HPDE6-E6E7 (cell line): Measurements from ENCODE around the gene LYPD3.
A peak's percentile ranks its signal among the peaks of the same experiment; 100 is the strongest.
"Not testable (repeated sequence)": the region's sequence is repeated elsewhere in the genome, so short reads cannot be mapped to it uniquely, and the experiment has no call there.

Experiments
- DNase-seq: peaks from one replicate; pipeline ENCODE4 v3.0.0; 2011; ENCODE audit warnings: missing footprints; ENCODE audit errors: extremely low spot score

LYPD3 gene

GRCh38 chr19:43465468-43466120 lies at the start of gene LYPD3:
LYPD3 (minus strand) TSS chr19:43465608; CDS start chr19:43465571, 37 bp downstream.
- peak; percentile 96 for DNase-seq

GRCh38 chr19:43512399-43512798 lies 47.0 kb upstream of the LYPD3 start:
- not testable (repeated sequence) for DNase-seq

GRCh38 chr19:43511324-43511723 lies 45.9 kb upstream of the LYPD3 start:
- no peak for DNase-seq

GRCh38 chr19:43510713-43511112 lies 45.3 kb upstream of the LYPD3 start:
- no peak for DNase-seq

GRCh38 chr19:43507880-43508279 lies 42.5 kb upstream of the LYPD3 start:
- DNase-seq = no peak

GRCh38 chr19:43506629-43507028 lies 41.2 kb upstream of the LYPD3 start:
- no peak for DNase-seq

- no peak for DNase-seq
These were observed 40.5 kb upstream of the LYPD3 start for GRCh38 chr19:43505941-43506340.

- no peak for DNase-seq
These were observed 39.7 kb upstream of the LYPD3 start for GRCh38 chr19:43505186-43505456.

GRCh38 chr19:43504426-43505185 lies 39.2 kb upstream of the LYPD3 start, which contains the start of gene PHLDB3:
PHLDB3 (minus strand) TSS chr19:43504746; CDS start chr19:43504118, 628 bp downstream.
- no peak for DNase-seq

- DNase-seq = peak; percentile 90
These were observed 38.4 kb upstream of the LYPD3 start for GRCh38 chr19:43503501-43504425.

GRCh38 chr19:43502419-43502976 lies 37.1 kb upstream of the LYPD3 start:
- DNase-seq = no peak

- DNase-seq = no peak
These were observed 36.4 kb upstream of the LYPD3 start for GRCh38 chr19:43501661-43502418.

- no peak for DNase-seq
These were observed 33.6 kb upstream of the LYPD3 start for GRCh38 chr19:43499042-43499441.

- DNase-seq = no peak
These were observed 32.9 kb upstream of the LYPD3 start for GRCh38 chr19:43498233-43498842.

GRCh38 chr19:43496960-43497359 lies 31.6 kb upstream of the LYPD3 start:
- DNase-seq = no peak

GRCh38 chr19:43495082-43495481 lies 29.7 kb upstream of the LYPD3 start:
- no peak for DNase-seq

GRCh38 chr19:43490759-43491158 lies 25.4 kb upstream of the LYPD3 start:
- no peak for DNase-seq

- no peak for DNase-seq
These were observed 24.7 kb upstream of the LYPD3 start for GRCh38 chr19:43489979-43490599.

GRCh38 chr19:43489310-43489709 lies 23.9 kb upstream of the LYPD3 start:
- DNase-seq = no peak

- DNase-seq = no peak
These were observed 22.8 kb upstream of the LYPD3 start for GRCh38 chr19:43488179-43488578.
